ENCODE data around the gene WDTC1. TPM values are rescaled to one million over a fixed set of nuclear protein-coding genes. Genes with fewer than 3 reads are reported as not detected.

WDTC1 gene
- total and polyA plus RNA-seq, 2 of the 13 experiments (the other 11 are each of a cell fraction or from before 2014, with no cell fraction given) = 5.5 TPM

GRCh38 chr1:27192039-27192529 lies 42.3 kb upstream of the WDTC1 start:
- H3K9ac ChIP-seq (ENCODE audit: insufficient read depth, low read depth, low read length) = no peak overlapping the region
- ATAC-seq = peak; percentile 88
- no TSS peak for BruUV-seq (replicated peaks)
- peak overlapping the region in 1 of 3 experiments; percentile 17; a peak in 1 of 6 replicates for H3K4me3 ChIP-seq (replicated peaks in 1 of 3; ENCODE audit: insufficient read depth in 1 of 3, low read depth in 2 of 3, low read length in 3 of 3)
- no peak overlapping the region for H2AFZ ChIP-seq (ENCODE audit: low read length)
- H3K27ac ChIP-seq (ENCODE audit: extremely low read length, insufficient read depth, low read length) = no peak overlapping the region
- 3% methylated on average over 8 of the region's 8 CpGs for WGBS (ENCODE audit: low lambda C conversion rate)
- CTCF ChIA-PET (ENCODE audit: low intra/inter-chr PET ratio, low total read pairs) = no interaction called here
- peaks cover 0 to 7% of the 10 kb centered on the region in 2 experiments; a peak in 1 of 5 replicates for H3K27me3 ChIP-seq (ENCODE audit: control insufficient read depth in 1 of 2, insufficient read depth in 2 of 2, low read length in 2 of 2)
- in situ Hi-C loops (cut with HindIII; ENCODE audit: extremely low pct_ligation_motif_present, low pct_unique_long_range_greater_than_20kb) = no loop called here
- no peaks in the 10 kb centered on the region for H3K79me2 ChIP-seq (ENCODE audit: insufficient read depth, low read length)
- POLR2A ChIA-PET = interaction anchor here (1.0 to 1.3 kb wide), 5 partner anchors 35 to 42 kb away, joined by 3 to 10 read pairs (median 4); partner anchors contain the start of genes SLC9A1 and WDTC1
- H3K9me3 ChIP-seq (ENCODE audit: low read length) = no peaks in the 10 kb centered on the region
- FAIRE-seq = peak; percentile 59
- intact Hi-C loops (cut with micrococcal nuclease; ENCODE audit: unreplicated experiment) = loop anchor here (1.0 kb wide), 1 partner anchor 37 kb away; the partner anchor contains the start of gene SLC9A1
- H3K4me1 ChIP-seq (ENCODE audit: insufficient read depth, low read length) = peaks cover 17% of the 10 kb centered on the region
- no peaks in the 10 kb centered on the region for H3K36me3 ChIP-seq (replicated peaks in 1 of 2; ENCODE audit: control insufficient read depth in 1 of 2, insufficient read depth in 2 of 2, low read length in 2 of 2)
- H4K20me1 ChIP-seq (ENCODE audit: insufficient read depth, low read length) = no peaks in the 10 kb centered on the region
- peak; percentile 78 for DNase-seq (ENCODE audit: low spot score)
- H3K4me2 ChIP-seq (ENCODE audit: low read depth, low read length) = peak overlapping the region; percentile 53
- TF ChIP-seq TFE3 (CRISPR knock-in tag; IDR thresholded peaks at IDR 0.05) (no peak), NCOA2 (CRISPR knock-in tag; IDR thresholded peaks at IDR 0.05) (peak; percentile 41; the same call in 1 of the 2 replicates), HHEX (CRISPR knock-in tag; IDR thresholded peaks at IDR 0.05) (no peak), JUNB (CRISPR knock-in tag; IDR thresholded peaks at IDR 0.05; ENCODE audit: borderline replicate concordance) (0 out of 2 replicates have a peak, but pooled peaks have one; percentile 34), ZNF292 (CRISPR knock-in tag; IDR thresholded peaks at IDR 0.05; ENCODE audit: borderline replicate concordance, low read depth) (no peak), ZBTB20 (CRISPR knock-in tag; IDR thresholded peaks at IDR 0.05; ENCODE audit: borderline replicate concordance, low read depth) (0 out of 2 replicates have a peak, but pooled peaks have one; percentile 31), KLF12 (CRISPR knock-in tag; IDR thresholded peaks at IDR 0.05; ENCODE audit: borderline replicate concordance) (no peak), ZNF564 (CRISPR knock-in tag; IDR thresholded peaks at IDR 0.05) (no peak), ZSCAN20 (CRISPR knock-in tag; IDR thresholded peaks at IDR 0.05; ENCODE audit: borderline replicate concordance) (no peak), TBL1XR1 (IDR thresholded peaks at IDR 0.05; ENCODE audit: borderline replicate concordance, low read length, partially characterized antibody) (no peak), IKZF1 (IDR thresholded peaks at IDR 0.05) (no peak)
- TF ChIP-seq, protein P1, sequence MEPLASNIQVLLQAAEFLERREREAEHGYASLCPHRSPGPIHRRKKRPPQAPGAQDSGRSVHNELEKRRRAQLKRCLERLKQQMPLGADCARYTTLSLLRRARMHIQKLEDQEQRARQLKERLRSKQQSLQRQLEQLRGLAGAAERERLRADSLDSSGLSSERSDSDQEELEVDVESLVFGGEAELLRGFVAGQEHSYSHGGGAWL (CRISPR knock-in tag; IDR thresholded peaks at IDR 0.05) = no peak
- TF ChIP-seq, protein P2, sequence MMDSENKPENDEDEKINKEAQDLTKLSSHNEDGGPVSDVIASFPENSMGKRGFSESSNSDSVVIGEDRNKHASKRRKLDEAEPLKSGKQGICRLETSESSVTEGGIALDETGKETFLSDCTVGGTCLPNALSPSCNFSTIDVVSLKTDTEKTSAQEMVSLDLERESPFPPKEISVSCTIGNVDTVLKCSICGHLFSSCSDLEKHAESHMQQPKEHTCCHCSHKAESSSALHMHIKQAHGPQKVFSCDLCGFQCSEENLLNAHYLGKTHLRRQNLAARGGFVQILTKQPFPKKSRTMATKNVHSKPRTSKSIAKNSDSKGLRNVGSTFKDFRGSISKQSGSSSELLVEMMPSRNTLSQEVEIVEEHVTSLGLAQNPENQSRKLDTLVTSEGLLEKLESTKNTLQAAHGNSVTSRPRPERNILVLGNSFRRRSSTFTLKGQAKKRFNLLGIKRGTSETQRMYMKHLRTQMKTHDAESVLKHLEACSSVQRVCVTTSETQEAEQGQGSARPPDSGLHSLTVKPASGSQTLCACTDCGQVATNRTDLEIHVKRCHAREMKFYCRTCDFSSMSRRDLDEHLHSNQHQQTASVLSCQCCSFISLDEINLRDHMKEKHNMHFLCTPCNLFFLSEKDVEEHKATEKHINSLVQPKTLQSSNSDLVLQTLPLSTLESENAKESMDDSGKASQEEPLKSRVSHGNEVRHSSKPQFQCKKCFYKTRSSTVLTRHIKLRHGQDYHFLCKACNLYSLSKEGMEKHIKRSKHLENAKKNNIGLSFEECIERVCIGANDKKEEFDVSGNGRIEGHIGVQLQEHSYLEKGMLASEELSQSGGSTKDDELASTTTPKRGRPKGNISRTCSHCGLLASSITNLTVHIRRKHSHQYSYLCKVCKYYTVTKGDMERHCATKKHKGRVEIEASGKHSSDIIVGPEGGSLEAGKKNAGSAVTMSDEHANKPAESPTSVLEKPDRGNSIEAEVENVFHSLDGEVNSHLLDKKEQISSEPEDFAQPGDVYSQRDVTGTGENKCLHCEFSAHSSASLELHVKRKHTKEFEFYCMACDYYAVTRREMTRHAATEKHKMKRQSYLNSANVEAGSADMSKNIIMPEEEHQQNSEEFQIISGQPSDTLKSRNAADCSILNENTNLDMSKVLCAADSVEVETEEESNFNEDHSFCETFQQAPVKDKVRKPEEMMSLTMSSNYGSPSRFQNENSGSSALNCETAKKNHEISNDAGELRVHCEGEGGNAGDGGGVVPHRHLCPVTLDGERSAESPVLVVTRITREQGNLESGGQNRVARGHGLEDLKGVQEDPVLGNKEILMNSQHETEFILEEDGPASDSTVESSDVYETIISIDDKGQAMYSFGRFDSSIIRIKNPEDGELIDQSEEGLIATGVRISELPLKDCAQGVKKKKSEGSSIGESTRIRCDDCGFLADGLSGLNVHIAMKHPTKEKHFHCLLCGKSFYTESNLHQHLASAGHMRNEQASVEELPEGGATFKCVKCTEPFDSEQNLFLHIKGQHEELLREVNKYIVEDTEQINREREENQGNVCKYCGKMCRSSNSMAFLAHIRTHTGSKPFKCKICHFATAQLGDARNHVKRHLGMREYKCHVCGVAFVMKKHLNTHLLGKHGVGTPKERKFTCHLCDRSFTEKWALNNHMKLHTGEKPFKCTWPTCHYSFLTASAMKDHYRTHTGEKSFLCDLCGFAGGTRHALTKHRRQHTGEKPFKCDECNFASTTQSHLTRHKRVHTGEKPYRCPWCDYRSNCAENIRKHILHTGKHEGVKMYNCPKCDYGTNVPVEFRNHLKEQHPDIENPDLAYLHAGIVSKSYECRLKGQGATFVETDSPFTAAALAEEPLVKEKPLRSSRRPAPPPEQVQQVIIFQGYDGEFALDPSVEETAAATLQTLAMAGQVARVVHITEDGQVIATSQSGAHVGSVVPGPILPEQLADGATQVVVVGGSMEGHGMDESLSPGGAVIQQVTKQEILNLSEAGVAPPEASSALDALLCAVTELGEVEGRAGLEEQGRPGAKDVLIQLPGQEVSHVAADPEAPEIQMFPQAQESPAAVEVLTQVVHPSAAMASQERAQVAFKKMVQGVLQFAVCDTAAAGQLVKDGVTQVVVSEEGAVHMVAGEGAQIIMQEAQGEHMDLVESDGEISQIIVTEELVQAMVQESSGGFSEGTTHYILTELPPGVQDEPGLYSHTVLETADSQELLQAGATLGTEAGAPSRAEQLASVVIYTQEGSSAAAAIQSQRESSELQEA (CRISPR knock-in tag; IDR thresholded peaks at IDR 0.05; ENCODE audit: not compliant biosample characterization) = no peak
